ENCODE results near the gene LIN54.
A peak's percentile ranks its signal among the peaks of the same experiment; 100 is the strongest.
"Not testable (repeated sequence)": the region's sequence is repeated elsewhere in the genome, so short reads cannot be mapped to it uniquely, and the experiment has no call there.

Gene LIN54

DNA sequence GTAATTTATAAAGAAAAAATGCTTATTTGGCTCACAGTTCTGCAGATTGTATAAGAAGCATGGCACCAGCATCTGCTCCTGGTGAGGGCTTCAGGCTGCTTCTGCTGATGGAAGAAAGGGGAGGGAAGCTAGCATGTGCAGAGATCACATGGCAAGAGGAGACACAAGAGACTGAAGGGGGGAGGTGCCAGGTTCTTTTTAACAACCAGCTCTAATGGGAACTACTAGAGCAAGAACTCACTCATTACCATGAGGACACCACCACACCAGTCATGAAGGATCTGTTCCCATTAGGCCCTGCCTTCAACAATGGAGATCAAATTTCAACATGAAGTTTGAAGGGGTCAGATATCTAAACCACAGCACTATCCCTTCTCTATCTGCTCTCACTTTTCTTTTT, 14.9 kb upstream of the LIN54 start:
- no peak for TF ChIP-seq JUND (IDR thresholded peaks at IDR 0.05; ENCODE audit: low read depth)
- in situ Hi-C loops (cut with HindIII; ENCODE audit: low pct_unique_long_range_greater_than_20kb, low sequenced_read_pairs), result no loop called here
- DNase-seq (ENCODE audit: low read depth in 1 of 2, low spot score in 1 of 2), result no peak

DNA sequence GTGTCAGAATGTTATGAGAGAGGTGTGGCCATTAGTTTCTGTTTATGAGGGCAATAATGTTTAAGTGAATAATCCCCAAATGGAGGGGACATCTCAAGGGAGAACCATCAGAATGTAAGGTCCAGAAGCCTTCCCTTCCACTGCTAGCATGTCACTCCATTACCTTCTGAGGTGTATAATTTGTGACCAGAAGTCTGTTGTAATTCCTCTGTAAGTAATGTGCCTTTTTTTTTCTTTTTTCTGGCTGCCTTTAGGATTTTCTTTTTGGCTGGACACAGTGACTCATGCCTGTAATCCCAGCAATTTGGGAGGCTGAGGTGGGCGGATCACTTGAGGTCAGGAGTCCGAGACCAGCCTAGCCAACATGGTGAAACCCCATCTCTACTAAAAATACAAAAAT, 13.6 kb upstream of the LIN54 start:
- no peak for DNase-seq (ENCODE audit: low read depth in 1 of 2, low spot score in 1 of 2)
- in situ Hi-C loops (cut with HindIII; ENCODE audit: low pct_unique_long_range_greater_than_20kb, low sequenced_read_pairs), result no loop called here
- no peak for TF ChIP-seq JUND (IDR thresholded peaks at IDR 0.05; ENCODE audit: low read depth)

- DNase-seq (ENCODE audit: low read depth in 1 of 2, low spot score in 1 of 2); in situ Hi-C loops (cut with HindIII; ENCODE audit: low pct_unique_long_range_greater_than_20kb, low sequenced_read_pairs): not testable (repeated sequence)
Measured at GRCh38 chr4:83023599-83023998, 13.0 kb upstream of the LIN54 start.

DNA sequence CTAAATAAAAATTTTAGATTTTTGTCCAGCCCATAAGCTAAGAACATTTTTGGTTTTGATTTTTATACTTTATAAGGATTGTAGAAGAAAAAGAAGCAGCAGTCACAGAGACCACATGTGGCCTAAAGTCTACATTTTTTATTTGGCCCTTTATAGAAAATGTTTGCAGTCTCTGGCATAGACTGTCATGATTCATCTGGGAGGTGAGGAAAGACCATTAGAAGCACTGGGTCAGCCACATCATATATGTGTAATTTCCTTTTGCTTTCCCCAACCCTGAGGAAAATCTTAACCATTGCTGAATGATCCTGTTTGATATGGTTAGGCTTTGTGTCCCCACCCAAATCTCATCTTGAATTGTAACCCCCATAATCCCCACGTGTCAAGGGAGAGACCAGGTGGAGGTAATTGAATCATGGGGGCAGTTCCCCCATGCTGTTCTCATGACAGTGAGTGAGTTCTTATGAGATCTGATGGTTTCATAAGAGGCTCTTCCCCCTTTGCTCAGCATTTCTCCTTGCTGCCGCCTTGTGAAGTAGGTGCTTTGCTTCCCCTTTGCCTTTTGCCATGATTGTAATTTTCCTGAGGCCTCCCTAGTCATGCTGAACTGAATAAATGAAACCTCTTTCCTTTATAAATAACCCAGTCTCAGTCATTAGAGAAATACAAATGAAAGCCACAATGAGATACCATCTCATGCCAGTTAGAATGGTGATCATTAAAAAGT, 12.3 kb upstream of the LIN54 start:
- DNase-seq (ENCODE audit: low read depth in 1 of 2, low spot score in 1 of 2), result no peak
- in situ Hi-C loops (cut with HindIII; ENCODE audit: low pct_unique_long_range_greater_than_20kb, low sequenced_read_pairs), result no loop called here

DNA sequence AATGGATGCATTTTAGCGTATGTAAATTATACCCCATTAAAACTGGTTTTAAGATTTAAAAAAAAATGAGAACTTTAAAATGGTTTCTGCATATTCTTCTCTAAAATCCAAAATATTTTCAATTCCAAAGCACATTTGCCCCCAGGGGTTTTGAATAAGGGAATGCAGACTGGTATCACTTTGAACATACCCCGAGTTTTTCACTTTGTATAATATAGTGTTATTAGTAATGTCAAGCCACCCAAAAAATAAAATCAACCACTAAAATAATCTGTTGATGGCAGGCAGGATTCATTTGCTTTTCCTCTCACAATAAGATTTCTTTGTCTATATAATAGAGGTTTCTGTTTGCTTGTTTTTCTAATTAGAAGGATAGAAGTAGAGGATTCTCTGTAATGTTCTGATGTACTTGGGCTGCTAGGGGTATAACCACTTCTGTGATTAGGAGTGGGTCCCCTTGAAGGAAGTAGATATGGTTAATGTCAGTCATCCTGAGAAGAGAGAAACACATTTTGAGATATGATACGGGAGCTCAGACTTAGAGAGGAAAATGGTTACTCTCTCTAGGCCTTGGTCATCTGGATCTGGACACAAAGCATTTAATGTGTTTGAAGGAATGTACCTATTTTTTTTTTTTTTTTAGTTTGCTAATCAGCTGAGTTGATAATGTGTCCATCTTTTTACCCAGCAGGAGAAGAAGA, 9.3 kb upstream of the LIN54 start:
- in situ Hi-C loops (cut with HindIII; ENCODE audit: low pct_unique_long_range_greater_than_20kb, low sequenced_read_pairs), result no loop called here
- DNase-seq (ENCODE audit: low read depth in 1 of 2, low spot score in 1 of 2), result no peak

More for the DNA sequence above, 12.3 kb upstream of the LIN54 start:
- no peak for TF ChIP-seq JUND (IDR thresholded peaks at IDR 0.05; ENCODE audit: low read depth)

GRCh38 chr4:83013902-83014301, 3.3 kb upstream of the LIN54 start:
- TF ChIP-seq JUND (IDR thresholded peaks at IDR 0.05; ENCODE audit: low read depth), result no peak
- no peak for DNase-seq (ENCODE audit: low read depth in 1 of 2, low spot score in 1 of 2)
- in situ Hi-C loops (cut with HindIII; ENCODE audit: low pct_unique_long_range_greater_than_20kb, low sequenced_read_pairs), result no loop called here

More for the DNA sequence above, 9.3 kb upstream of the LIN54 start:
- no peak for TF ChIP-seq JUND (IDR thresholded peaks at IDR 0.05; ENCODE audit: low read depth)

GRCh38 chr4:83013420-83013867, 2.8 kb upstream of the LIN54 start:
- in situ Hi-C loops (cut with HindIII; ENCODE audit: low pct_unique_long_range_greater_than_20kb, low sequenced_read_pairs), result no loop called here
- no peak for TF ChIP-seq JUND (IDR thresholded peaks at IDR 0.05; ENCODE audit: low read depth)
- DNase-seq (ENCODE audit: low read depth in 1 of 2, low spot score in 1 of 2), result no peak

GRCh38 chr4:83012687-83013419, 2.2 kb upstream of the LIN54 start:
- no peak for TF ChIP-seq JUND (IDR thresholded peaks at IDR 0.05; ENCODE audit: low read depth)
- in situ Hi-C loops (cut with HindIII; ENCODE audit: low pct_unique_long_range_greater_than_20kb, low sequenced_read_pairs), result no loop called here
- peak; percentile 76 to 98 for DNase-seq (ENCODE audit: low read depth in 1 of 2, low spot score in 1 of 2)

- DNase-seq (ENCODE audit: low read depth in 1 of 2, low spot score in 1 of 2), result peak in 1 of 2 experiments; percentile 76
- in situ Hi-C loops (cut with HindIII; ENCODE audit: low pct_unique_long_range_greater_than_20kb, low sequenced_read_pairs), result no loop called here
- TF ChIP-seq JUND (IDR thresholded peaks at IDR 0.05; ENCODE audit: low read depth), result no peak
Measured at GRCh38 chr4:83012200-83012686, 1.6 kb upstream of the LIN54 start.

DNA sequence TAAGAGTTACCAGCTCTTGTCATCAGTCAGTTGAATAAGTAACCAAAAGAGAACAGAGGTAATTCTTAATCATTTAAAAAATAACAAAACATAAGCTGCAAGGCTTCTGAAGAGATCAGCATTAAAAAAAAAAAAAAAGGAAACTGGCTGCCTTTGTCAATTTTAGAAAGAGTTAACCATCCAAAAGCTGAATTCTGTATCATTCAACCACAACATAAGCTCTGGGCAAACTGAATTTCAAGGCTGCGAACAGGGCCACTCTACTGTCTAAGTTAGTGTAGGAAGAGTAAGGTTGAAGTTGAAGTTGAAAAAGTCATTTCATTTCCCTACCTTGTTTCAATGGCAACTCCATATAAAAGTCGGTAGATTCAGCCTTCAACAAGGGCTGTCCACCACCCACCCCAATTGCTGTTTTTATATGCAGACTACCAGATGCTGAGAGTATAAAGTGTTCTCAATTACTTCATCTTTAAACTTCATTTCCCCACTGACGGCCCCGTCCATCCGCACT, 1.1 kb upstream of the LIN54 start:
- in situ Hi-C loops (cut with HindIII; ENCODE audit: low pct_unique_long_range_greater_than_20kb, low sequenced_read_pairs), result no loop called here
- no peak for DNase-seq (ENCODE audit: low read depth in 1 of 2, low spot score in 1 of 2)
- TF ChIP-seq JUND (IDR thresholded peaks at IDR 0.05; ENCODE audit: low read depth), result no peak

- in situ Hi-C loops (cut with HindIII; ENCODE audit: low pct_unique_long_range_greater_than_20kb, low sequenced_read_pairs), result no loop called here
- no peak for DNase-seq (ENCODE audit: low read depth in 1 of 2, low spot score in 1 of 2)
- TF ChIP-seq JUND (IDR thresholded peaks at IDR 0.05; ENCODE audit: low read depth), result no peak
Measured at GRCh38 chr4:83010111-83010521, 507 bp downstream of the LIN54 start.

DNA sequence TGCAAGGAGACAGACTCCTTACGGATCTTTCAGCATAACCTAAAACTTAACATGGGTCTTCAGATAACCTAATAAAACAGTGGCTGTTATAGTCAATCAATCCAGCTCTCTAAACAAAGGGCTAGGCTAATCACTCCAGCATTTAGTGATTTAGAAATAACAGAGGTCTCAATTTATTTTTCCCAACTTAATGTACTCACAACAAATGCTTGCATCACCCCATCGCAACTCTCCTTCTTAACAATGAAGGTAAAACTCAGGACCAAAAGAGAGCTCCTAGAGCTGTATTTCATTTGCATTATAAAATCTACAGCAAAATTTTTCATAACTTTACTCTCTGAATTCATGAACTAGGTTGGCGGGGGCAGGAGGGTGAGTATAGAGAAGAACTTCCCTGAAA, 1.1 kb downstream of the LIN54 start:
- in situ Hi-C loops (cut with HindIII; ENCODE audit: low pct_unique_long_range_greater_than_20kb, low sequenced_read_pairs), result no loop called here
- DNase-seq (ENCODE audit: low read depth in 1 of 2, low spot score in 1 of 2), result no peak
- TF ChIP-seq JUND (IDR thresholded peaks at IDR 0.05; ENCODE audit: low read depth), result no peak

GRCh38 chr4:83003044-83003791, 7.4 kb downstream of the LIN54 start:
- DNase-seq (ENCODE audit: low read depth in 1 of 2, low spot score in 1 of 2); in situ Hi-C loops (cut with HindIII; ENCODE audit: low pct_unique_long_range_greater_than_20kb, low sequenced_read_pairs): not testable (repeated sequence)
